Measurements from ENCODE around the gene RNASE7.

RNASE7 gene

DNA sequence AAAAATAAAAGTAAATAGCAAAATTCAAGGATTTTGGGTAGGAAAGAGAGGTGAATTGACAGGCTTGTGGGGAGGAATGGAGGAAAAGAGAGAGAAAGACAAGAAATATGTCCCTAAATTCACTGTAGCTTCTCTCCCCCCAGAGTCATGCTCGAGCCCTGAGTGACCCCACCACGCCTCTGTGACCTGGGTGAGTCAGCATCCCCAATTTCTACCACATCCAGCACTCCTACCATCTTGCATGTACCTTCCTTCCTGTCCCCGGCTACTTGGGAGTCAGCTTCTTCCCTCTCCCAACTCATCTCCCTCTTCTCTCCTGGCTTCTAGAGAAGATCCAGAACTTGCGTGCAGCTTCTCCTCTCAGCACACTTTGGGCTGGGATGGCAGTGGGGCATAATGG, 46.5 kb downstream of the RNASE7 start:
- no peak for DNase-seq

DNA sequence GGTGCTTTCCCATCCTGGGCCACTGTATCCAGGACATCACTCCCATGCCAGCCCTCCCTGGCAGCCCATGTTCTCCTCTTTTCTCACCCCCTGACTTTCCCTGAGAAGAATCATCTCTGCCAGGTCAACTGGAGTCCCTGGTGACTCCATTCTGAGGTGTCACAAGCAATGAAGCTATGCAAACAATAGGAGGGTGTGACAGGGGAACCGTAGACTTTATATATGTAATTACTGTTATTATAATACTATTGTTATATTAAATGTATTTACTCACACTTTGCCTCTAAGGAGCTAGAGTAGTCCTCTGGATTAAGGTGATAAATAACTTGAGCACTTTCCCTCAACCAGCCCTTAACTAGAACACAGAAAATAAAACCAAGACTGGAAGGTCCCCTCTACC, 47.1 kb downstream of the RNASE7 start:
- DNase-seq = no peak

DNA sequence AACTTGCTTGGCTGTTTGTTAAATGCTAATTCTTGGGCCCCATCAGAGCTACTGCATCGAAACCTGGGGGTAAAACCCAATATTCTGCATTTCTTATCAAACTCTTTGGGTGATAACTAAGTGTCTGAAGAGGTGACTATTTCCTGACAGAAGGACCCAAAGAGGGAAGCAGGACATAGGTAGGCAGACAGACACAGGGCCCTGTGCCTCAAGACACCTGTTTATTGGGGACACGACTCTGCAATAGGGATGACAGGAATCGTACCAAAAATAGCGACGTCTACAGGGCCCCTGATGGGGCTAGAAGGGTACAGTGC, 47.7 kb downstream of the RNASE7 start:
- DNase-seq = no peak

DNA sequence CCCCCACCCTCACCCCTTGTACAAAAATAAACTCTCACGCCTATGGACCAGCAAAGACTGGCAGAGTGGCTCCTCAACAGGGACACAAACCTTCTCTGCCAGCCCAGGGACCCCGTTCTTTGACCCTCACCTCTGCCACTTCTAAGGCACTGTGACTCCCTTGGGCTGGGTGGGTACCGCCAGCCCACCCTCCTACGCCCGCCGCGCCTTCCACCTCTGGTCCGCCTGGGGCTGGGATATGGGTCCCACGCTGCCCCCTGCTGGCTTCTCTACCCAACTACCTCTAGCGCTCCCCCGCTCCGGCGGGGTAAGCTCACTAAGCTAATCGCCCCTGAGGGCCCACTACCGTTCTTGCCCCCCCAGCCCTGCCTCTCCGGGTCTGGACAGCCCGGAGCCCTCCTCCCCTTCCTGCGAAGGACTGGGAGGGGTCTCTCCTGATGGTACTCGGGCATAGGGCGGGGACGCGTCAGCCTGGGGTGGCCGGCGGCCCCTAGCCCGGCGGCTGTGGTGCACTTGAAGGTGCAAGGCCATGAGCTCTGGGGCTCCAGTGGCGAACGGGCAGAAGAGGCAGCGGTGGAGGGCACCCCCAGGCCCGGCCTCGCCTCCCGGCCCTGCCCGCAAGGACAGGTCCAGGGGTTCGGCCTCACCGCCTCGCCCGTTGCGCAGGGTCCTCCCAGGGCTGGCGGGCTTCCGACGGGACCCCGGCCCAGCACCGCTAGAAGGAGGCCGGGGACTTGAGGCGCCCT, 48.2 kb downstream of the RNASE7 start:
- peak; percentile 61 for DNase-seq

DNA sequence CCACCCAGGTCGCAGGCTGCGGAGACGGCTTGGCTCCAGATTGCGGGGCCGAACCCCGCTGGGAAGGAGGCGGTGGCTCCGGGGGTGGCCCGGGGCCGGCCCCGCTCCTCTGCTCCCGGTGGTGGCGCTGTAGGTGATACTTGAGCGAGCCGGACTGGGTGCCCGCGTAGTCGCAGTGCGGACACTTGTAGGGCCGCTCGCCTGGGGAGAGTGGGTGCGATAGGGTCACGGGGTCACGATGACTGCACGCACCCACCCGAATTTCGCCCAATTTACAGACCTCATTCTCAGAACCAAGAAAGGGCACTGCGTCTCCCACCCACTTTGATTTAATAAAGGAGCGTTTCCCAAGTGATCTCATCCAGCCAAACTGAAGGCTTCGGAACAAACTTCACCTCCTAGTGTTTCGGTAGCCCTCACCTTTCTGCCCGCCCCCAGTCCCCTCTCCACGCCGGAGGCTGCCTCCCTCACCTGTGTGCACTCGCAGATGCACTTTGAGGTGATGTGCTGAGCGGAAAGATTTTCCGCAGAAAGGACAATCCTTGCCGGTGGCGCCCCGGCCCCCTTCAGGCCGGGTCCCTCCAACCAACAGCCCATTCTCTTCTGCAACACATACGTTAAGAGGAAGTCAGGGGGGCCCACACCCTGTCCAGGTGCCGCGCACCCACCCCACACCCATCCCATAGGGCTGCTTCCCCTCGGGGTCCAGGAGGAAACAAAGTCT, 48.9 kb downstream of the RNASE7 start:
- DNase-seq = no peak

DNA sequence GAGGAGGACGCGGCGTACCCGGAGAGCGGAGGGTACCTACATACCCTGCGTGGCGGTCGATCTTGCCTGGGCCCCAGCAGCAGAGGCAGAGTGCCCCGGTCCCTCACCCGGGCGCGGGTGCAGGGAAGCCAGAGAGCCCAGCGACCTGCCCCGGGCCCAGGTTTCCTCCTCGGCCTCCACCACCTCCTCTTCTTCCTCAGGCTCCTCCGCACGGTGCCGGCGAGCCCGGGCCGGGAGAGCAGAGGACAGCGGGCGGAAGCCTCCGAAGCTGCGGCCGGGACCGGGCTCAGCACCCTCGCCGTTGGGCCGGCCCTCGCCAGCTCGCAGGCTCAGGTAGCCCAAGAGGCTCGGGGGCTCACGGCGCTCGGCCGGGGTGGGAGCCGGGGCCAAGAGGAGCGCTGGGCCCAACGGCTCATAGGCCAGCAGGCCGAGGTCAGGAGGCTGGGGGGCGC, 49.7 kb downstream of the RNASE7 start:
- no peak for DNase-seq

DNA sequence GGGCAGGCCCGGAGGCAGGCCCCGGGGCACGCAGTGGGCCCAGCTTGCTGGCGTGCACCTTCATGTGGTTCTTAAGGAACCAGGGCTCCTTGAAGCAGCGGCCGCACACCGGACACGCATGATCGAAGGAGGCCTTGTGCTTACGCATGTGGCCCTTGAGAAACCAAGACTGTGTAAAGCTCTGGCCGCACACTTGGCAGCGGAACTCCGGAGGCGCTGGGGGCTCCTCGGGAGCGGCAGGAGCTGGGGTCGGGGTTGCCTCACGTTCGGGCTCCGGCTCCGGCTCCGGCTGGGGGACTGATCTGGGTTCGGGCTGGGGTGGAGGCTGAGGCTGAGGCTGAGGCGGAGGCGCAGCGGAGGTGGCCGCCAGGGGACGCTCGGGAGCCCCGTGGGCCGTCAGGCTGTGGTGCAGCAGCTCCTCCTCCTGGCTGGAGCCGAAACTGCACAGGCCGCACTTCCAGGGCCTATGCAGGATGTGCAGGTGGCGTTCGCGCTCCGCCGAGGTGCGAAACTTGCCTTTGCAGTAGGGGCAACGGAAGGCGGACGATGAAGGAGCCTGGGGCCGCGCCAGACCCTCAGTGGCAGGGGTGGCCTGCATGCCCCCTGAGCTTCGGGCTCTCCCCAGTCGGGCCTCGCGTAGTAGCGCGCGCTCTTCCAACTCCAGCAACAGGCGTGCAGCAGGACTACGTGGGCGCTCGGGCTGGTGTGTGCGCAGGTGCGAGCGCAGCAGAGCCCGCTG, 50.3 kb downstream of the RNASE7 start:
- peak; percentile 95 for DNase-seq

DNA sequence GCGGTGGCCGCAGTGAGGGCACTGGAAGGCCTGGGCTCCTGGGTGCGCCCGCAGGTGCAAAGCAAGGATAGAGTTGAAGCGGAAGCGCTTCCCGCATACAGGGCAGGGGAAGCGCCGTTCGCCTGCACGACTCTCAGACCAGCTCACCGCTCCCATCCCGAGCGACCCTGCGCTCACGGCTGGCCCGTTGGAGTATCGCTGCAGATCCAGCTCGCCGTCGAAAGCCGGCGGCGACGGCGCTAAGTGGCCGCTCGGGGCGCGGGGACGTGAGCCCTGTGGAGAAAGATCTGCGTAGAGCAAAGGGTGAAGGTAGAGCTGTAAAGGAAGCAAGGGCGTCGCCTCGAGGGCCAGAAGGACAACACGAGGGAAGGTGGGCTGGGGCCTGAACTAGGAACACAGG, 50.9 kb downstream of the RNASE7 start:
- no peak for DNase-seq
